Uterus (tissue), 4 donors: Measurements from ENCODE around the gene PIGBOS1. TPM values are rescaled to one million over a fixed set of nuclear protein-coding genes. Genes with fewer than 3 reads are reported as not detected.
"Not testable (repeated sequence)": the region's sequence is repeated elsewhere in the genome, so short reads cannot be mapped to it uniquely, and the experiment has no call there.

Experiments
- DNase-seq, 2 donors: peaks; one replicate each; pipeline ENCODE4 v3.0.0-alpha.2; 2019 to 2020
- H3K27ac ChIP-seq, 2 donors: fragments of 200-600 bp; sonication (generic); 1 replicate in 1 of 2; 2 replicates in 1 of 2; pipeline ENCODE4 v1.5.1; 2016 to 2018
- H3K27me3 ChIP-seq, 2 donors: fragments of 200-600 bp; sonication (generic); one replicate each; pipeline ENCODE4 v1.5.1; 2018 to 2019; ENCODE audit warnings: control low read depth in 1 of 2
- H3K36me3 ChIP-seq, 2 donors: fragments of 200-600 bp; sonication (generic); one replicate each; pipeline ENCODE4 v1.5.1; 2019; ENCODE audit warnings: control low read depth in 1 of 2
- H3K4me1 ChIP-seq, 2 donors: fragments of 200-600 bp; sonication (generic); one replicate each; pipeline ENCODE4 v1.5.1; 2018 to 2019; ENCODE audit warnings: control low read depth in 1 of 2
- H3K4me3 ChIP-seq, 2 donors: fragments of 200-600 bp; sonication (generic); 1 replicate in 1 of 2; 2 replicates in 1 of 2; pipeline ENCODE4 v1.5.1; 2018 to 2019; ENCODE audit warnings: mild to moderate bottlenecking in 1 of 2
- H3K9me3 ChIP-seq, 2 donors: fragments of 200-600 bp; sonication (generic); one replicate each; pipeline ENCODE4 v1.5.1; 2019; ENCODE audit warnings: control low read depth in 1 of 2
- POLR2A ChIP-seq, 2 donors: fragments of 450-650 bp; IDR thresholded peaks; one replicate each; pipeline ENCODE4 v1.6.1; 2016; ENCODE audit warnings: antibody characterized with exemption in 2 of 2, mild to moderate bottlenecking in 1 of 2, moderate library complexity in 1 of 2
- intact Hi-C: fragments of 100-400 bp; cut with DNase I; formaldehyde crosslinking; loops from one replicate; pipeline ENCODE4 v1.15.1; 2023; ENCODE audit warnings: low total_unique reads
- total RNA-seq, 4 donors: library from RNA; depleted of rRNA in 3 of 4; stranded (reverse); fragments of >200 nt in 3 of 4; gene quantifications; one replicate each; pipeline versions ENCODE4 v1.1.0 to v1.2.4, GENCODE V29; 2014 to 2023
- TF ChIP-seq, protein P1 (sequence below), 4 experiments: fragments of 200-600 bp in 2 of 4; fragments of 450-650 bp in 2 of 4; sonication (generic) in 2 of 4; IDR thresholded peaks; one replicate each; pipeline ENCODE4 v1.5.1; 2016 to 2019; ENCODE audit warnings: antibody characterized with exemption in 4 of 4, mild to moderate bottlenecking in 2 of 4, moderate library complexity in 1 of 4
- donor health status: DM: yes; HTN: yes; CAD: no.

PIGBOS1 gene
- total RNA-seq, 4 donors from 2014 or later: 0.59 to 25.9 (median 14.2) TPM

DNA sequence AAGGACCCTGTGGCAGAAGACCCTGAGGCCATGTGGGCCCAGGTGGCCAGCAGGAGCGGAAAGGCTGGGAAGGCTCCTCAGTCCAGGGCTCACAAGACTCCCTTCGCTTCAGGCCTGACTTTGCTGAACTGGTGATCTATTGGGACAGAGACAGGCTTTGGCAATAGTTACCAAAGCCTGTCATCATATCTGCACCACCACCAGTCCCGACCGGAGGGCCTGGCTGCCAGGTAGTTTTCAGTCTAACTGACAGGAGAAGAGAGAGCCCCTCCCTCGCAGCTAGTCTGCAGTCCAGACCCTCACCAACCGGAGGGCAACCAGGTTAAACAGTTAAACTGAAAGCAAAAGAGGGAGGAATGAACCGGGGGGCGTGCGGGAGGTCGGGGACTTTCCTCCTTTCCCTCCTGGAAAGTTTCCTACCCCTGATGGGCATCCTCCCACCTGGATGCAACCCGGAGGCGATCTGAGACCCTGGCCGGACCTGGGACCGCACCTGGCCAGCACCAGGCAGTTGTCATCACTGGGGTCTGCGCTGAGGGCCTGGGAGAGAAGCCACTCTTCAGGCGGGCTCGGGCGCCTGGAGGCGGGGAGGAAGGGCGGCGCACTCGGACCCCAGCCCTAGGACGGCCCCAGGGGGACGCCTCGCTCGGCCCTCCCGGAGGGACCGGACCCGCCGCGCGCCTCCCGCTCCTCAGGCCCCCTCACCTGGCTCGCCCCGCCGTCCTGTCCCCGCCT, 29.7 kb downstream of the PIGBOS1 start:
- Histone ChIP-seq H3K36me3 (no peaks in the 10 kb centered on the region), H3K27ac (peak overlapping the region; percentile 88 to 92), H3K4me1 (no peaks in the 10 kb centered on the region), H3K4me3 (peak overlapping the region; percentile 57 to 72), H3K27me3 (no peaks in the 10 kb centered on the region), H3K9me3 (no peaks in the 10 kb centered on the region)
- intact Hi-C loops: no loop called here
- no peak for TF ChIP-seq POLR2A (IDR thresholded peaks at IDR 0.05)
- TF ChIP-seq, protein P1, sequence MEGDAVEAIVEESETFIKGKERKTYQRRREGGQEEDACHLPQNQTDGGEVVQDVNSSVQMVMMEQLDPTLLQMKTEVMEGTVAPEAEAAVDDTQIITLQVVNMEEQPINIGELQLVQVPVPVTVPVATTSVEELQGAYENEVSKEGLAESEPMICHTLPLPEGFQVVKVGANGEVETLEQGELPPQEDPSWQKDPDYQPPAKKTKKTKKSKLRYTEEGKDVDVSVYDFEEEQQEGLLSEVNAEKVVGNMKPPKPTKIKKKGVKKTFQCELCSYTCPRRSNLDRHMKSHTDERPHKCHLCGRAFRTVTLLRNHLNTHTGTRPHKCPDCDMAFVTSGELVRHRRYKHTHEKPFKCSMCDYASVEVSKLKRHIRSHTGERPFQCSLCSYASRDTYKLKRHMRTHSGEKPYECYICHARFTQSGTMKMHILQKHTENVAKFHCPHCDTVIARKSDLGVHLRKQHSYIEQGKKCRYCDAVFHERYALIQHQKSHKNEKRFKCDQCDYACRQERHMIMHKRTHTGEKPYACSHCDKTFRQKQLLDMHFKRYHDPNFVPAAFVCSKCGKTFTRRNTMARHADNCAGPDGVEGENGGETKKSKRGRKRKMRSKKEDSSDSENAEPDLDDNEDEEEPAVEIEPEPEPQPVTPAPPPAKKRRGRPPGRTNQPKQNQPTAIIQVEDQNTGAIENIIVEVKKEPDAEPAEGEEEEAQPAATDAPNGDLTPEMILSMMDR (IDR thresholded peaks at IDR 0.05): no peak
- peak; percentile 30 to 37 for DNase-seq

GRCh38 chr15:55288006-55288717, 30.8 kb downstream of the PIGBOS1 start:
- Histone ChIP-seq H3K9me3 (no peaks in the 10 kb centered on the region), H3K27me3 (no peaks in the 10 kb centered on the region), H3K27ac (peak overlapping the region; percentile 88 to 92), H3K4me3 (peak overlapping the region in 1 of 2 donors; percentile 72), H3K4me1 (no peaks in the 10 kb centered on the region), H3K36me3 (no peaks in the 10 kb centered on the region)
- intact Hi-C loops: no loop called here
- DNase-seq: no peak
- TF ChIP-seq POLR2A (IDR thresholded peaks at IDR 0.05): no peak
- TF ChIP-seq, protein P1 (IDR thresholded peaks at IDR 0.05): no peak

- H3K4me3 ChIP-seq, H3K27me3 ChIP-seq, intact Hi-C loops, H3K4me1 ChIP-seq, H3K9me3 ChIP-seq, H3K36me3 ChIP-seq, H3K27ac ChIP-seq, DNase-seq: not testable (repeated sequence)
Measured at GRCh38 chr15:55286442-55287189, 32.3 kb downstream of the PIGBOS1 start.

GRCh38 chr15:55284426-55284825, 34.5 kb downstream of the PIGBOS1 start:
- Histone ChIP-seq H3K4me3 (no peak overlapping the region), H3K27ac (no peak overlapping the region), H3K4me1 (no peaks in the 10 kb centered on the region), H3K36me3 (no peaks in the 10 kb centered on the region), H3K27me3 (no peaks in the 10 kb centered on the region), H3K9me3 (no peaks in the 10 kb centered on the region)
- intact Hi-C loops: no loop called here
- no peak for DNase-seq
- TF ChIP-seq, protein P1 (IDR thresholded peaks at IDR 0.05): no peak
- TF ChIP-seq POLR2A (IDR thresholded peaks at IDR 0.05): no peak

- no peaks in the 10 kb centered on the region for H3K4me1 ChIP-seq
- H3K36me3 ChIP-seq: no peaks in the 10 kb centered on the region
- H3K9me3 ChIP-seq: no peaks in the 10 kb centered on the region
- TF ChIP-seq, protein P1 (IDR thresholded peaks at IDR 0.05): no peak
- TF ChIP-seq POLR2A (IDR thresholded peaks at IDR 0.05): no peak
- no peak overlapping the region for H3K4me3 ChIP-seq
- H3K27me3 ChIP-seq: no peaks in the 10 kb centered on the region
- intact Hi-C loops: no loop called here
- no peak overlapping the region for H3K27ac ChIP-seq
- no peak for DNase-seq
Measured at GRCh38 chr15:55283379-55284147, 35.4 kb downstream of the PIGBOS1 start.
